ENCODE measurements around the gene CELSR1.

CELSR1 gene

DNA sequence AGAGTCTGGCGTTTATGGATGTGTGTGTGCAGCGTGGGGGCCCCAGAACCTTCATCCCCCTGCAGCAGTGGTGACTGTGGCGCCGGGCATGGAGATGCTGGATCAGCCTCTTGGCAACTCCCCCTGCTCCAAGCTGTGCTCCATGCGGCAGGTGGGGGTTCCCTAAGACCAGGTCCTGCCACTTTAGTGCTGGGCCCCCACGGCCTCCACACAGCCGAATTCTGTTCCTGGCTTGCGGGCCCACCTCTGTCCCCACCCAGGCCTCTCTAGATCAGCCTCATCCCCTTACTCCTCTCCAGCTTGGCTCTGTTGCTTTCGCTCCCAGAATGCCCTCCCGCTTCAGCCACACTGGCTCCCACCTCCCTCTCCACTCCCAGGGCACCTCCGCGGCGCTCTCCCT is 142.3 kb downstream of the CELSR1 start:
- DNase-seq (ENCODE audit: low spot score): no peak

- no peak for DNase-seq (ENCODE audit: low spot score)
These were observed 142.8 kb downstream of the CELSR1 start for GRCh38 chr22:46394622-46395021.

DNA sequence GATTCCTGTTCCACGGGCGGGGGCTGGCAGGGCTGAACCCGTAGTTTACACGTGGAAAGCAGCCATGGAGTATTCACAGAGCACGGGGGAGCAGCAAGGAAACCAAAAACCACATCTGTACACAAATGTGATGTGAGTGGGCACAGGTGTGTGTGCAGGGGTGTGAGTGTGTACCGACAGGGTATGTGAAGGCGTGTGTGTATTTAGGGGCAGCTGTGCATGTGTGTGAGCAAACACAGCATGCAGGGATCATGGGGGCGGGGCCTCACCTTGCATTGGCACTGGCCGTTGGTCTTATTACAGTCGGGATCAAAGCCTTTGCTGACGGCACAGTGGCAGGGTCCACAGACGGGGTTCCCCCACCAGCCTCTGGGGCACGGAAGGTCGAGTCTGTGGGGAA is 143.5 kb downstream of the CELSR1 start:
- DNase-seq (ENCODE audit: low spot score): no peak

- DNase-seq (ENCODE audit: low spot score): no peak
These were observed 145.1 kb downstream of the CELSR1 start for GRCh38 chr22:46392137-46392844.

- DNase-seq (ENCODE audit: low spot score): no peak
These were observed 145.8 kb downstream of the CELSR1 start for GRCh38 chr22:46391486-46392136.

DNA sequence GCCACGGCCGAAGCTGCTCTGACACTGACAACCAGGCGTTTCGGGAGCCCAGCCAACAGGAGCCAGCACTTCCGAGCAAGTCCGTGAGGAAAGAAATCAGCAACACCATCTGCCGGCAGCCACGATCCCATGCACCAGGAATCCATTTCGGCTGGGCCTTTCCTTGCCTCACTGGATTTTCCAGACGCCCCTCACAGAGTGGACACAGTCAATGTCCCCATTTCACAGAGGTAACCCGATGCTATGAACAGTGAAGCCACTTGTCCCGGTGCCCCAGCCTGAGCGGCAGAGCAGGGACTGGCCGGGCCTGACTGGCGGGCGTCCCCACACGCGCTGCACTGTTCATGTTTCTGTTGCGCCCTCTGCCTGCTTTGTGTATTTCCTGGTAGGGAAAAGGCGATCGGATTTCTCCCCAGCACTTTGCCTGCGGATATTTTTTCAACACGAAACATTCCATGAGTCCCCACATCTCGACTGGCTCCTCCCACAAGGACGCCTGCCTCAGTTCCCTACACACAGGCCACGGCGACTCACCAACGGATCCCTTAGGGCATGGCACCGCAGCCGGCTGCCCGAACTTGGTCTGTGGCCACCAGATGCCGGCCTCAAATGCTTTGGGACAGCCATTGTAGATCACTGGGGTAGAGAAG is 146.6 kb downstream of the CELSR1 start:
- DNase-seq (ENCODE audit: low spot score): no peak

DNA sequence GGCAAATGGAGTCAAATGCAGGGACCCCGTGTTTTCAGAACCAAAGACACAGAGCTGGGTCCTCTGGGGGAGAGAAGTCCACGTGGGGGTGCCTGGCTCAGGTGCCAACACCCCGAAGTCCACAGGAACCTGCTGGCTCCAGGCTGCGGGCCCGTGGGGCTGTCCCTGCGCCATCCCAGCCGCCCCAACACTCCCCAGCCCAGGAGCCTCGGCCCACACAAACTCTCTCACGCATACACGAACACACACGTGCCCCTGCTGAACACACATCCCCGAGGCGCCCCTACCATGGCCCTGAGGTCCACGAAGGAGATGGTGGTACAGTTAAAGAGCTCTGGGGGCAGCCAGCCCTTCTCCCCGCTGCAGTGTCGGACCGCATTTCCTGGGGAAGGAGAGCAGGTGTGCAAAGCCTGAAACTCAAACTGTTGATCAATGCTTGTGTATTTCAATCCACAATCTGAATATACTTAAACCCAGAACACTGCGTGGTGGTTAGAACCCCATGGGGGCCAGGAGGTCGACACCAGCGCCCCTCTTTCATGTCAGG is 147.2 kb downstream of the CELSR1 start:
- DNase-seq (ENCODE audit: low spot score): no peak

- DNase-seq (ENCODE audit: low spot score): no peak
These were observed 148.3 kb downstream of the CELSR1 start for GRCh38 chr22:46389081-46389480.

- DNase-seq (ENCODE audit: low spot score): no peak
These were observed 148.8 kb downstream of the CELSR1 start for GRCh38 chr22:46388647-46389046.

DNA sequence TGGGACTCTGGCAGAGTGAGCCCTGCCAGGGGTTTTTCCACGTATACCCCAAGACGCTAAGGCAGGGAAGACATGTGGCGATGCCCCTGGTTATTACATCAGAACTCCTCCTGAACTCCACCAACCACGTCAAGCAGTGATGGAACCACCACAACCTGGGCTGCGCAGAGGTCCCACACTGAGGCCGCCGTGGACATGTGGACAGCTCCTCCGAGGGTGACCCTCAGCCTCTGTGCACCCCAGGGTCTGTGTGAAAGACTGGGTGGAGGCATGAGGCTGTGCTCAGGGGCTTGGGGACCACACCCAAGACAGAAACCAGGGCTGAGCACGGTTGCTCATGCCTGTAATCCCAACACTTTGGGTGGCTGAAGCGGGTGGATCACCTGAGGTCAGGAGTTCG is 149.7 kb downstream of the CELSR1 start:
- no peak for DNase-seq (ENCODE audit: low spot score)

DNA sequence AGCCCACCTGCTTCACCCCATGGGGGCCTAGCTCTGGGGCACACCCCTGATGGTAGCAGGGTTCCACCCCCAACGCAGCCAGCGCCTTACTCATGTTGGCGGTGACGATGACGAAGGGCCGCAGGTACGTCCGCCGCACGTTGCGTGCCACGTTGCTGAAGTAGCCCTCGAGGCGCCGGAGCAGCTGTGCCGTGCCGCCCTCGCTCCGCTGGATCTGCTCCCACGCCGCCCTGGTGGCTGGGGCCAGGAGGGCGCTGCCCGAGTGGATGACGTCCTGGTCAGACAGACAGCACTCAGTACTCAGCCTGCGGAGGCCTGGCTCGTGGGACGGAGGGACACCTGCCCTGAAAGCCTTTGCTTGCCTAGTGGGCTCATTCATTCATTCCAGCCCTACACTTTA is 151.1 kb downstream of the CELSR1 start:
- no peak for DNase-seq (ENCODE audit: low spot score)

- DNase-seq (ENCODE audit: low spot score): no peak
These were observed 154.9 kb downstream of the CELSR1 start for GRCh38 chr22:46382524-46382923.

GRCh38 chr22:46381731-46382130 is 155.7 kb downstream of the CELSR1 start:
- DNase-seq (ENCODE audit: low spot score): no peak

GRCh38 chr22:46381142-46381541 is 156.3 kb downstream of the CELSR1 start:
- no peak for DNase-seq (ENCODE audit: low spot score)

- no peak for DNase-seq (ENCODE audit: low spot score)
These were observed 156.8 kb downstream of the CELSR1 start for GRCh38 chr22:46380581-46380980.

DNA sequence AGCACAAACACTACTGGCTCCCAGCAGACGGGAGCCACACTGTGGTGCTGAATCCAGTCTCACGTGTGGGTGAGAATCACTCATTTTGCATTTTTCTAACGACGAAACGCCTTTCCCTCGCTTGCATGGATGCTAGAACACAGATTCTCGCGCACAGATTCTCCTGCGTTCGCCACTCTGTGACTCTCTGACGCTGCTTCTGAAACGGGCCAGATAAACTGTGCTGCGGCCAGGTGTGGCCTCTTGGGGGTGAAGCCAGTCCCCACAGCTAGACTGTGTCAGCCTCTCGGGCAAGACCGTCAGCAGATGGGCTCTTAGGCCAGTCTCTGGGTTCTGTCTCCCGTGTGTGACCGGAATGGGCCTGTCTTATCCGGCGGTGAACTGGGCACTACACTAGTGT is 157.4 kb downstream of the CELSR1 start:
- DNase-seq (ENCODE audit: low spot score): no peak

GRCh38 chr22:46379066-46379930 is 158.1 kb downstream of the CELSR1 start:
- no peak for DNase-seq (ENCODE audit: low spot score)

DNA sequence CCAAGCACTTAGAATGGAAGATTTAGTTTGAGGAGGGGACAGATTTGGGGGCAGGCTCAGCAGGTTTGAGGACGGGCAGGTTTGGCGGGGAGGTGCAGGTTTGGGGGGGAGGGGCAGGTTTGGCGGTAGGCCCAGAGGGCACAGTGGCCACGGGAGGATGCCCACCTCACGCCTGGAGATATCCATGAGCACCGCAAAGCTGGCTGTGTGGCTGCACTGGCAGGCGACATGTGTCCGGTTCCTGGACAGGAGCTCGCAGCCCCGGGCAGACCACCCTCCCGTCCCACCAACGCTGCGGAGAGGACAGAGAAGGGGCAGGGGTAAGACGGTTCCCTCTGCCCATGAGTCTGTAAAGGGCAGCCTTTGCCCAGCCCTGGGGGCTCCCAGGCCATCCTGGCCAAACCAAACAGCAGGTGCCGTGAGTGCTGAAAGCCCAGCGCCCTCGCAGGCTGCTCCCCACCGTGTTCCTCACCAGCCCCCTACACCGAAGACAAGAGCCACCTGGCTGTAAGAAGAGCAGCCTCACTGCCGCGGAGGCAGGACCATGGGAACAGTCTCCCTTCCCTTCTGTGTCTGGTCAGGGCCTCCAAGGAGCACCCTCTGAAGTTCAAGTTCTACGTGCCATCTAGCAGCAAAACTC is 158.9 kb downstream of the CELSR1 start:
- no peak for DNase-seq (ENCODE audit: low spot score)

GRCh38 chr22:46377525-46378425 is 159.6 kb downstream of the CELSR1 start:
- no peak for DNase-seq (ENCODE audit: low spot score)

GRCh38 chr22:46376908-46377524 is 160.4 kb downstream of the CELSR1 start:
- no peak for DNase-seq (ENCODE audit: low spot score)

Measured in hematopoietic multipotent progenitor cell treated with erythropoietin and hydrocortisone succinate and interleukin-3 and kit ligand, for 17 days (in vitro differentiated cells).